Stimulated activated naive CD4-positive, alpha-beta T cell treated with Interleukin-2 at 50 U/mL for 16 hours (primary cell): ENCODE measurements around the gene HACD4.
A peak's percentile ranks its signal among the peaks of the same experiment; 100 is the strongest.

Source experiments
- DNase-seq: peaks from one replicate; lab custom pipeline; 2025; lab: John Stamatoyannopoulos, UW

HACD4 gene

GRCh38 chr9:21031091-21031807 lies at the start of gene HACD4:
Gene HACD4 (minus strand): TSS chr9:21031640. CDS start chr9:21031590, 50 bp downstream.
- peak; percentile 56 for DNase-seq

- DNase-seq, result no peak
Observed at GRCh38 chr9:21080793-21081192, 49.4 kb upstream of the HACD4 start.

GRCh38 chr9:21078702-21079101 lies 47.3 kb upstream of the HACD4 start:
- no peak for DNase-seq

DNA sequence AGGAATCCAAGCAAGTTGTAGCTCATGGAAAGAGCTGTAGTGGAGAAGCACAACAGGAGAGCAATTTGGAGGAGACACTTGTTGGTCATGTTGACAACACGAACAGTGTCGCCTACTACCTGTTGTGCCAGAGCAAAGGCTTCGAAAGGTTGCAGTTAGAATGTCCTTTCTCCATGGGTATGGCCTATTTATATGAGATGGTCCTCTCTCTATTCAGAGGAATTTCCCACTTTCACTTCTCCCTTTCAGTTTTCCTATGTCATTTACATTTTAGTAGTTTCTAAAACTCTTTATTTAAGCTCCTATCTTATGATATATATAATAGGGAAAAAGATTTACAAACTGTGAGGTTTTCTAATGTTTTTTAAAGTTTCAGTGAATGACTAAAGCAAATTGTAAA lies 46.3 kb upstream of the HACD4 start, which contains the start of gene IFNB1:
TSS of gene IFNB1 (minus strand) at position 162 of the 400 bp plus-strand sequence. CDS start at position 89, 73 bp downstream.
- DNase-seq, result no peak

DNA sequence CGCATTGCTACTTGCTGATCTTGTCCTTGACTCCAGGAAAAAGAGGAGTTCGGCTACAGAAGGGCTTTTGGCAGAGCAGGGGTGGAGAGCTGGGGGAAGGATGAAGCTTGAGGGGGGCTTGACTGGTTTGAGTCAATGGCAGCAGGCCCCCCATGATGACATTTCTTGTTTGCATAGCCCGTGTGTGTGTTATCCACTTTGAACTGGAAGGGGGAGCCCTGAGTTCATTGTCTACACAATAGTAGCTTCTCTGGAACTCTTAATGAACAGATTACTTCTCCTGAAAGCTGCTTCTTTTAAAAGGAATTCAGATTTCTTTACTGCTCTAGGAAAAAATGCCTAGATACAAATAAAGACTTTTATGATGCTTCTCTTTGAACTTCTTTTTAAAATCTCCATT lies 44.0 kb upstream of the HACD4 start:
- no peak for DNase-seq

DNA sequence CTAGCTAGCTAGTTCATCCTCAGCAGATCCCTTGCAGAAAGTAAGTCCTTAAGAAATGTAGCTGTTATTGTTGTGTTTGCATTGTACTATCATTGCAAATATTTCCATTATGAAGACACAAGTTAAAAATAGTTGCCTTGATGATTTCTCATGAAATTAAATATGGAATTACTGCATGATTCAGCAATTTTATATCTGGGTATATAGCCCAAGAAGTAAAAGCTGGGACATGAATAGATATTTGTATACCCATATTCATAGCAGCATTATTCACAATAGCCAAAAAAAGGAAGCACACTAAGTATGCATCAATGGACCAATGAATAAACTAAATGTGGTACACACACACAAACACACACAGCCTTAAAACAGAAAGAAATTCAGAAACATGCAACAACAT lies 39.5 kb upstream of the HACD4 start:
- no peak for DNase-seq

DNA sequence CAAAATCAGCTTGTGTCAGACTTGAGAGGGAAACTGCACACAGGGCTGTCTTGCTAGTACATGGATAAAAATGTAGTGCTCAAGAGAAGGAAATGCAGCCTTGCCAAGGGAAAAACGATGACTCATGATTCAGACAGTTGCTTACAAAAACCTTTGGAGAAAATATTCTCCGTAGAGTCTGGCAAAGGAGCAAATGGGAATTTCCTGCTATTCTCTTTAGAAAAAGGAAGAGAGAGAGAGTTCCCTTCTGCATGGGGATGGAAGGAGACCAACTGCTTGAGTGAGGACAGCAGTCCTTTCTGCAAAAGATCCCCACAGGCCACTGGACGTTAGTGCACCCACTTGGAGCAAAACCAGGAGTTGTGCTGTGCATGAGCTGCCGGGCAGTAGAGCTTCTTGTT lies 38.7 kb upstream of the HACD4 start:
- DNase-seq, result no peak

DNA sequence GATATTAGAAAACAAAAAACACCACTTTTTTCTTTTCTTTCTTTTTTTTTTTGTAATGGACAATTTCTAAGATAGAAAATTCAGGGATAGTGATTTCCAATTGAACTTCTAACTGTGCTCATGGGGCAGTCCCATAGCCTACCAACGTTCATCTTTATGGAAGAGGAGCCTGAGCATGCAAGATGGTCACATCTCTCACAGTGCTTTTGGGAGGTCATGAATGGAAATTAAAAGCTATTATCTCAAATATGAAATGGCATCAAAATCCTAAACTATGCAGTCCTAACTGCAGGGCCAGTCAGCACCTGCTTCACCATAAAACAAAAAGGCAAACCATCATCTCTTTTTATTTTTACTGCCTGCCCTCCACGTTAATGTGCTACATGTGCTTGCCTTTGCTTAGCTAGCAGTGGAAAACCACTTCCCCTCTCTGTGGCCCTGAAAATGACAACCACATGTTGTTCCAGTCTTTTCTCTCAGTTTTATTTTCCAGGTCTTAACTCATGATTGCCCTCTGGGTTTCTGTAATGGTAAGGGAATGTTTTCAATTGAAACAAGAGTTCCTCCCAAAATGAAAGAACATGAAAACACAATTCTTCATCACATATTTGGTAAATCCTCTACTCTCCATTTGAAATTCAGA lies 29.6 kb upstream of the HACD4 start:
- DNase-seq, result no peak

- DNase-seq, result no peak
Observed at GRCh38 chr9:21056931-21057330, 25.5 kb upstream of the HACD4 start.

GRCh38 chr9:21053851-21054250 lies 22.4 kb upstream of the HACD4 start:
- no peak for DNase-seq

GRCh38 chr9:21047281-21047691 lies 15.8 kb upstream of the HACD4 start:
- no peak for DNase-seq

DNA sequence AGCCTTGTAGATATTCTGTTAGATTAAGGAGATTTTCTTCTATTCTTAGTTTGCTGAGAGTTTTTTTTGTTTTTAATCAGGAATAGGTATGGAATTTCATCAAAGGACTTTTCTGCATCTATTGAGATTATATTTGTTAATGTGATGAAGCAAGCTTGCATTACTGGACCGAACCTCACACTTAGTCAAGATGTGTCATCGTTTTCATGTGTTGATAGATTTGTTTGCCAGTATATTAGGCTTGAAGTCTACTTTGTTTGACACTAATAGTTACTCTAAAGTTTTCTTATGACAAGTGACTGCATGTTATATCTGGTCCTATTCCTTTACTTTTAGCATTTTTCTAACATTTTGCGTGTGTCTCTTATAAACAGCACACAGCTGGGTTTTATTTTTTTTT lies 12.4 kb upstream of the HACD4 start:
- DNase-seq, result no peak

DNA sequence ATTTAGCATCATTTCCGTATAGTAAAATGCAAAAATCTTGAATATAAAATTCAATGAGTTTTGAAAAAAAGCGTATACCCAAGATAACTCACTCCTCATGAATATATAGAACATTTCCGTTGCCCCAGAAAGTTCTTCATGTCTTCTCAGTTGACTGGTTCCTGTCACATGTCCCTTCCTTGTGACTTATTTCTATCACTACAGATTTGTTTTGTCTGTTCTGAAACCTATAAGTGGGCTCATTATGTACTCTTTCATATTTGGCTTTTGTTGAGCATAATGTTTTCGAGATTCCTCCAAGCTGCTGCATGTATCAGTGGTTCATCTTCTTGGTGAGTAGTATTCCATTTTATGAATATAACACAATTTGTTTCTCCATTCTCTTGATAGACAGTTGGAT lies 11.0 kb upstream of the HACD4 start:
- DNase-seq, result no peak

- DNase-seq, result no peak
Observed at GRCh38 chr9:21039302-21039701, 7.9 kb upstream of the HACD4 start.

- DNase-seq, result no peak
Observed at GRCh38 chr9:21037278-21037677, 5.8 kb upstream of the HACD4 start.

- no peak for DNase-seq
Observed at GRCh38 chr9:21031808-21032183, 356 bp upstream of the HACD4 start.

DNA sequence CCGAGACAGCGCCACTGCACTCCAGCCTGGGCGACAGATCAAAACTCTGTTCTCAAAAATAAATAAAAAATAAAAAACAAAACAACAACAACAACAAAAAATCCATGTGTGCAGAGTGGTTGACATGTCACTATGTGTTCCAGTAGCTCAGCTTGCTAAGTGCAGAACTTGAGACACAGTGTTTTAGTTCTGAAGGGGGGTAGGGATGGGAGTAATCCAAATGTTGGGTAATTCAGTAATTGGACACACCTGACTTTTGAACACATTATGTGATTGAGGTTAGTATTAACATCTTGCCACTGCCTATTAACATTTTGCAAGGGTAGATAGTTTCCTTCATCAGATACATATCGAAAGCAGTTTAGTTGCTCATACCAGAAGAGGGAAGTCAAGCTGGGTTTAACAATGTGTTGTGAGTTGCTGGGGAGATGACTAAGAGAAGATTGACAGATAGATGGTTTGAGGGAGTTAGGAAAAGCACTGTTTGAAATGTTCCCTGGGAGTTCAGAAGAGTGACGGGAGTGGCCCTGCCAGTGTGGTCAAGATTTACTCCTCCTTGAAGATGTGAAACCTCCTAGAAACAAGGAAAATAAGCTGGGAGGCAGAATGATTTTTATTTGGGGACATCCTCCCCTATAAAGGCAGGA lies 928 bp downstream of the HACD4 start:
- DNase-seq, result no peak

DNA sequence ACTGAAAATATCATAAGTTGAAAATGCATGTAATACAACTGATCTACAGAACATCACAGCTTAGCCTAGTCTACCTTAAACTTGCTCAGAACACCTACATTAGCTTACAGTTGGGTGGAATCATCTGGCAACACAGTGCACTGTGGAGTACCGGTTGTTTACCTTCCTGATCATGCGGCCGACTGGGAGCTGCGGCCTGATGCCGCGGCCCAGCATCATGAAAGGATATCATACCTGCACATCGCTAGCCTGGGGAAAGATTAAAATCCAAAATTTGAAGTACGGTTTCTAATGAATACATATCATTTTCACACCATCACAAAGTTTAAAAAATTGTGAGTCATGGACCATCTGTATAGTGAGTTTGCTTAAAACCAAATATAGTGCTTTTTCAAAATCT lies 1.8 kb downstream of the HACD4 start:
- DNase-seq, result no peak

- DNase-seq, result no peak
Observed at GRCh38 chr9:21028466-21028865, 3.0 kb downstream of the HACD4 start.

- no peak for DNase-seq
Observed at GRCh38 chr9:21027295-21027694, 4.1 kb downstream of the HACD4 start.

DNA sequence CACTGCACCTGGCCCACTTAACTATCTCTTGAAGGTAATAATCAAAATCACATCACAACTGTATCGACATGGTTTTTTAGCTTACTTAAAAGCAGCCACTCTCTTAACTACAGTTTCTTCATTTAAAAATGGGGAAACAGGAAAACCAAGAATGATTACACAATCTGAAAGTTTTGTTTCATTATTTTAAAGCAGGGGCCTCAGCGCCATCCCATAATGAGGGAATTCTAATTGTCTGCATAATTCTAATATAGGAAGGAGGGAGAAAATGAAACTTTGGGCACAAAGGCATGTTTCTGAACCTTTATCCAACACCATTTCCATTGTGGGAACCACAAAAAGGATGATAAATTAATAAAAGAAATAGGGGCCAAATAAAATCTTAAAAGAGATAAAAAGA lies 7.6 kb downstream of the HACD4 start:
- DNase-seq, result no peak

GRCh38 chr9:21018177-21018576 lies 13.3 kb downstream of the HACD4 start:
- DNase-seq, result no peak
